Fibroblast of lung (primary cell): ENCODE data around the gene TP63. TPM values are rescaled to one million over a fixed set of nuclear protein-coding genes. Genes with fewer than 3 reads are reported as not detected.

Experiments used
- DNase-seq, 2 donors: peaks; one replicate each; pipeline versions ENCODE4 v3.0.0 to v3.0.0-alpha.2; 2010; ENCODE audit warnings: low read depth in 2 of 2
- H2AFZ ChIP-seq: 2 replicates; pipeline ENCODE4 v1.5.1; 2012; ENCODE audit warnings: low read length, control low read depth, inconsistent platforms
- H3K27ac ChIP-seq: 2 replicates; pipeline ENCODE4 v1.5.1; 2011; ENCODE audit warnings: low read length, control low read depth; ENCODE audit not compliant: insufficient read depth
- H3K27me3 ChIP-seq: 2 replicates; pipeline ENCODE4 v1.5.1; 2011; ENCODE audit warnings: mild to moderate bottlenecking, low read length; ENCODE audit not compliant: control insufficient read depth, insufficient read depth
- H3K36me3 ChIP-seq: 2 replicates; pipeline ENCODE4 v1.5.1; 2011; ENCODE audit warnings: low read length; ENCODE audit not compliant: control insufficient read depth, insufficient read depth
- H3K4me1 ChIP-seq: 2 replicates; pipeline ENCODE4 v1.5.1; 2011; ENCODE audit warnings: low read length; ENCODE audit not compliant: control insufficient read depth, insufficient read depth; ENCODE audit errors: extremely low read depth
- H3K4me2 ChIP-seq: 2 replicates; pipeline ENCODE4 v1.5.1; 2011; ENCODE audit warnings: low read length, control low read depth; ENCODE audit not compliant: insufficient read depth; ENCODE audit errors: extremely low read depth
- H3K4me3 ChIP-seq, 4 experiments: fragments of 200-600 bp in 1 of 4; sonication (generic) in 1 of 4; replicated peaks in 1 of 4; 2 replicates each; pipeline ENCODE4 v1.5.1; 2011 to 2016; ENCODE audit warnings: low read length in 4 of 4, low read depth in 3 of 4, mild to moderate bottlenecking in 3 of 4, control low read depth in 2 of 4, inconsistent platforms in 1 of 4, mixed read lengths in 1 of 4; ENCODE audit not compliant: insufficient read depth in 1 of 4; ENCODE audit errors: control extremely low read depth in 1 of 4
- H3K79me2 ChIP-seq: 2 replicates; pipeline ENCODE4 v1.5.1; 2012; ENCODE audit warnings: mild to moderate bottlenecking, low read length, inconsistent platforms; ENCODE audit not compliant: control insufficient read depth, insufficient read depth
- H3K9ac ChIP-seq: 2 replicates; pipeline ENCODE4 v1.5.1; 2011; ENCODE audit warnings: mild to moderate bottlenecking, low read length, control low read depth; ENCODE audit not compliant: insufficient read depth
- H3K9me3 ChIP-seq: 2 replicates; pipeline ENCODE4 v1.5.1; 2012; ENCODE audit warnings: low read depth, low read length; ENCODE audit not compliant: control insufficient read depth, insufficient read depth
- H4K20me1 ChIP-seq: 2 replicates; pipeline ENCODE4 v1.5.1; 2011; ENCODE audit warnings: low read length; ENCODE audit not compliant: control insufficient read depth, insufficient read depth; ENCODE audit errors: extremely low read depth
- CTCF ChIP-seq, 2 donors: IDR thresholded peaks in 1 of 2; conservative IDR thresholded peaks in 1 of 2; 1 replicate in 1 of 2; 2 replicates in 1 of 2; pipeline ENCODE4 v1.5.1; 2011 to 2012; ENCODE audit warnings: low read length in 2 of 2, control low read depth in 1 of 2, inconsistent platforms in 1 of 2, low read depth in 1 of 2, mild to moderate bottlenecking in 1 of 2
- EZH2 ChIP-seq: IDR thresholded peaks from 2 replicates; pipeline ENCODE4 v1.5.1; 2012; ENCODE audit warnings: low read length, control low read depth, mild to moderate bottlenecking; ENCODE audit errors: missing control alignments
- polyA plus RNA-seq, 2 donors: library from polyadenylated mRNA; depleted of rRNA in 1 of 2; stranded (reverse) in 1 of 2; unstranded in 1 of 2; fragments of >200 nt; gene quantifications; 2 replicates each; pipeline ENCODE4 v1.2.1, GENCODE V29; 2011 to 2012; ENCODE audit warnings: missing spikeins in 1 of 2
- total RNA-seq: library from RNA; depleted of rRNA; stranded (reverse); fragments of >200 nt; gene quantifications from 2 replicates; pipeline ENCODE4 v1.2.1, GENCODE V29; 2014

TP63 gene
- total and polyA plus RNA-seq, 2 donors (not counting 1 experiment from before 2014, with no cell fraction given), result 0.06 TPM; not detected in 1

GRCh38 chr3:189721873-189722665 is 90.9 kb downstream of the TP63 start:
- H3K79me2 ChIP-seq, result no peaks in the 10 kb centered on the region
- no peak overlapping the region for H3K4me3 ChIP-seq
- no peak overlapping the region for H3K9ac ChIP-seq
- no peak overlapping the region for H3K27ac ChIP-seq
- peaks cover 3% of the 10 kb centered on the region for H3K4me1 ChIP-seq
- no peaks in the 10 kb centered on the region for H4K20me1 ChIP-seq
- H3K36me3 ChIP-seq, result no peaks in the 10 kb centered on the region
- TF ChIP-seq CTCF (conservative IDR thresholded peaks at IDR 0.05 in 1 of 2, IDR thresholded peaks at IDR 0.05 in 1 of 2; ENCODE audit: low read depth in 1 of 2, low read length in 2 of 2), result no peak
- no peak for TF ChIP-seq EZH2
- peak in 1 of 2 donors; percentile 10 for DNase-seq
- H2AFZ ChIP-seq, result no peak overlapping the region
- H3K27me3 ChIP-seq, result no peaks in the 10 kb centered on the region
- H3K9me3 ChIP-seq, result no peaks in the 10 kb centered on the region
- no peak overlapping the region for H3K4me2 ChIP-seq

GRCh38 chr3:189724356-189724755 is 93.2 kb downstream of the TP63 start:
- Histone ChIP-seq H3K27me3 (no peaks in the 10 kb centered on the region), H3K9me3 (no peaks in the 10 kb centered on the region), H3K4me3 (no peak overlapping the region), H3K27ac (no peak overlapping the region), H3K79me2 (no peaks in the 10 kb centered on the region), H3K9ac (no peak overlapping the region), H4K20me1 (no peaks in the 10 kb centered on the region), H3K4me2 (no peak overlapping the region), H3K4me1 (peaks cover 3% of the 10 kb centered on the region), H3K36me3 (no peaks in the 10 kb centered on the region), H2AFZ (no peak overlapping the region)
- TF ChIP-seq EZH2 (no peak), CTCF (conservative IDR thresholded peaks at IDR 0.05 in 1 of 2, IDR thresholded peaks at IDR 0.05 in 1 of 2; ENCODE audit: low read depth in 1 of 2, low read length in 2 of 2) (no peak)
- peak in 1 of 2 donors; percentile 8 for DNase-seq

- H3K4me1 ChIP-seq, result peaks cover 3% of the 10 kb centered on the region
- TF ChIP-seq CTCF (conservative IDR thresholded peaks at IDR 0.05 in 1 of 2, IDR thresholded peaks at IDR 0.05 in 1 of 2; ENCODE audit: low read depth in 1 of 2, low read length in 2 of 2), result no peak
- TF ChIP-seq EZH2, result no peak
- peak in 1 of 2 donors; percentile 13 for DNase-seq
- H3K27me3 ChIP-seq, result no peaks in the 10 kb centered on the region
- H2AFZ ChIP-seq, result no peak overlapping the region
- H3K9me3 ChIP-seq, result no peaks in the 10 kb centered on the region
- no peak overlapping the region for H3K27ac ChIP-seq
- H3K9ac ChIP-seq, result no peak overlapping the region
- H4K20me1 ChIP-seq, result no peaks in the 10 kb centered on the region
- no peaks in the 10 kb centered on the region for H3K36me3 ChIP-seq
- H3K79me2 ChIP-seq, result no peaks in the 10 kb centered on the region
- H3K4me2 ChIP-seq, result no peak overlapping the region
- no peak overlapping the region for H3K4me3 ChIP-seq
Measured at GRCh38 chr3:189726277-189726676, 95.1 kb downstream of the TP63 start.
